Omental fat pad (tissue), 4 donors: ENCODE data around the gene BPGM. TPM values are rescaled to one million over a fixed set of nuclear protein-coding genes. Genes with fewer than 3 reads are reported as not detected.

Source experiments
- ATAC-seq: fragments of 150-250 bp; one replicate; pipeline ENCODE4 v1.9.1; 2016; ENCODE audit warnings: mild to moderate bottlenecking, moderate library complexity; ENCODE audit not compliant: low FRiP score
- DNase-seq: peaks from one replicate; pipeline ENCODE4 v3.0.0-alpha.2; 2019; ENCODE audit warnings: low spot score
- CTCF ChIP-seq, 3 donors: fragments of 450-650 bp; IDR thresholded peaks; one replicate each; pipeline ENCODE4 v1.5.1; 2016 to 2017; ENCODE audit warnings: antibody characterized with exemption in 3 of 3, mild to moderate bottlenecking in 3 of 3, moderate library complexity in 2 of 3
- total RNA-seq, 4 donors: library from RNA; depleted of rRNA; stranded (reverse); fragments of >200 nt; gene quantifications; one replicate each; pipeline ENCODE4 v1.1.0, GENCODE V29; 2016

BPGM gene
- total RNA-seq, 4 donors from 2014 or later, result 6.6 to 20.0 (median 13.5) TPM

DNA sequence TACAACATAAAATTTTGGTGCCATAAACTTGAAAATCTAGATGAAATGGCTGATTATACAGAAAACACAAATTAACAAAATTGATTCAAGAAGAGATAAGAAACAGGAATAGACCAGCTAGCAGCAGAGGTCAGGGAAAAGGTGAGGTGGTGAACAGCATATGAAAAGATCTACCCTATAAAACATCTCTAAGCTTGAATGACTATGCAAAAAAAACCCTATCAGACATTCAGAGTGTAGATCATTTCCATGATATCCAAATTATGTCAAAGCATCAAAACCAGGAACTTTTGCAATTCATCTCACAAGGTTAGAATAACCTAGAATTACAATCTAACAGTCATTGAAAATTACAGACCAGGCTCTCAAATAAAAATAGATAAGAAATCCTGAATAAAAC, 14.6 kb upstream of the BPGM start:
- no peak for DNase-seq
- no peak for ATAC-seq
- no peak for TF ChIP-seq CTCF (IDR thresholded peaks at IDR 0.05)

GRCh38 chr7:134632937-134633540, 13.6 kb upstream of the BPGM start:
- no peak for ATAC-seq

GRCh38 chr7:134636008-134636449, 10.6 kb upstream of the BPGM start:
- no peak for TF ChIP-seq CTCF (IDR thresholded peaks at IDR 0.05)
- ATAC-seq (no peak), DNase-seq (no peak)

More at GRCh38 chr7:134632937-134633540, 13.6 kb upstream of the BPGM start:
- no peak for DNase-seq
- TF ChIP-seq CTCF (IDR thresholded peaks at IDR 0.05), result no peak

GRCh38 chr7:134637441-134637840, 9.2 kb upstream of the BPGM start:
- DNase-seq (no peak), ATAC-seq (no peak)
- no peak for TF ChIP-seq CTCF (IDR thresholded peaks at IDR 0.05)

- no peak for TF ChIP-seq CTCF (IDR thresholded peaks at IDR 0.05)
- ATAC-seq, result no peak
- no peak for DNase-seq
Observed at GRCh38 chr7:134637934-134638719, 8.5 kb upstream of the BPGM start.

- TF ChIP-seq CTCF (IDR thresholded peaks at IDR 0.05), result no peak
- ATAC-seq (no peak), DNase-seq (no peak)
Observed at GRCh38 chr7:134639061-134639460, 7.6 kb upstream of the BPGM start.
